DND-41 (cell line): ENCODE data around the gene DNTT.

Experiments
- ATAC-seq: fragments of 200-7000 bp; cut with Tn5 transposase; 3 replicates; pipeline ENCODE4 v1.9.1; 2021; ENCODE audit warnings: low read depth; ENCODE audit not compliant: insufficient read depth
- DNase-seq: peaks from one replicate; pipeline ENCODE4 v3.0.0-alpha.2; 2020
- H2AFZ ChIP-seq: 2 replicates; pipeline ENCODE4 v1.6.0; 2012; ENCODE audit warnings: low read depth, low read length
- H3K27ac ChIP-seq: 2 replicates; pipeline ENCODE4 v1.5.1; 2012; ENCODE audit warnings: low read length, inconsistent platforms
- H3K27me3 ChIP-seq: fragments of 200-600 bp; sonication (generic); 2 replicates; pipeline ENCODE4 v1.6.0; 2012; ENCODE audit warnings: low read length, mild to moderate bottlenecking, inconsistent platforms; ENCODE audit not compliant: insufficient read depth, poor library complexity
- H3K36me3 ChIP-seq: 2 replicates; pipeline ENCODE4 v1.5.1; 2012; ENCODE audit warnings: low read length, inconsistent platforms; ENCODE audit not compliant: insufficient read depth
- H3K4me1 ChIP-seq: 2 replicates; pipeline ENCODE4 v1.5.1; 2012; ENCODE audit warnings: mild to moderate bottlenecking, low read length; ENCODE audit not compliant: insufficient read depth
- H3K4me2 ChIP-seq: 2 replicates; pipeline ENCODE4 v1.6.0; 2012; ENCODE audit warnings: mild to moderate bottlenecking, moderate library complexity, low read length, inconsistent platforms; ENCODE audit not compliant: insufficient read depth
- H3K4me3 ChIP-seq, 2 experiments: fragments of 200-600 bp in 1 of 2; shearing (Covaris generic) in 1 of 2; 2 replicates each; pipeline ENCODE4 v1.5.1; 2012 to 2016; ENCODE audit warnings: inconsistent platforms in 2 of 2, low read length in 2 of 2, mild to moderate bottlenecking in 2 of 2, low read depth in 1 of 2, moderate library complexity in 1 of 2
- H3K79me2 ChIP-seq: 2 replicates; pipeline ENCODE4 v1.6.0; 2012; ENCODE audit warnings: low read length, inconsistent platforms; ENCODE audit not compliant: insufficient read depth
- H3K9ac ChIP-seq: 2 replicates; pipeline ENCODE4 v1.6.0; 2012; ENCODE audit warnings: low read depth, mild to moderate bottlenecking, inconsistent platforms, low read length, moderate library complexity
- H3K9me3 ChIP-seq: 2 replicates; pipeline ENCODE4 v1.5.1; 2012; ENCODE audit warnings: low read length, moderate library complexity, mild to moderate bottlenecking, inconsistent platforms; ENCODE audit not compliant: insufficient read depth, severe bottlenecking
- H4K20me1 ChIP-seq: 2 replicates; pipeline ENCODE4 v1.6.0; 2012; ENCODE audit warnings: low read length; ENCODE audit not compliant: insufficient read depth
- EZH2 ChIP-seq: IDR thresholded peaks from 3 replicates; pipeline ENCODE4 v1.6.1; 2012; ENCODE audit warnings: borderline replicate concordance, low read depth, mild to moderate bottlenecking, moderate library complexity, low read length, inconsistent platforms; ENCODE audit not compliant: severe bottlenecking
- TF ChIP-seq, protein P1 (sequence below): IDR thresholded peaks from 2 replicates; pipeline ENCODE4 v1.5.1; 2012; ENCODE audit warnings: borderline replicate concordance, low read length, moderate library complexity, mild to moderate bottlenecking; ENCODE audit not compliant: poor library complexity, severe bottlenecking; ENCODE audit errors: extremely low read depth

DNTT gene

DNA sequence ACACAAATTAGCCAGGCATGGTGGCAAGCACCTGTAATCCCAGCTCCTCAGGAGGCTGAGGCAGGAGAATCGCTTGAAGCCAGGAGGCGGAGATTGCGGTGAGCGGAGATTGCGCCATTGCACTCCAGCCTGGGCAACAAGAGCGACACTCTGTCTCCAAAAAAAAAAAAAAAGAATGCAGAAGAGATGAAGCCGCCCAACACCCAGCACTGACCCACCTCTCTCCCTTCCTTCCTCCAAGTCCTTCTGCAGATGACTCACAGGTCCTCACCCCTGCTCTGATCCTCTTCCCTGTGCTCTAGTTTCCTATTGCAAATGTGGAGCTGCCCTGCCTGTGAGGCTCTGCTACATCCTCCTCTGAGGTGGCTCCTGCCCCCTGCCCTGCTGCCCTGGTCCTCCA is 76.6 kb downstream of the DNTT start:
- no peaks in the 10 kb centered on the region for H4K20me1 ChIP-seq
- no peaks in the 10 kb centered on the region for H3K79me2 ChIP-seq
- 0 out of 2 replicates have a peak, but pooled peaks cover under 1% of the 10 kb centered on the region for H3K4me1 ChIP-seq
- H3K9ac ChIP-seq, result no peak overlapping the region
- no peak overlapping the region for H3K4me2 ChIP-seq
- H2AFZ ChIP-seq, result no peak overlapping the region
- H3K27ac ChIP-seq, result no peak overlapping the region
- no peak for TF ChIP-seq EZH2
- TF ChIP-seq, protein P1, sequence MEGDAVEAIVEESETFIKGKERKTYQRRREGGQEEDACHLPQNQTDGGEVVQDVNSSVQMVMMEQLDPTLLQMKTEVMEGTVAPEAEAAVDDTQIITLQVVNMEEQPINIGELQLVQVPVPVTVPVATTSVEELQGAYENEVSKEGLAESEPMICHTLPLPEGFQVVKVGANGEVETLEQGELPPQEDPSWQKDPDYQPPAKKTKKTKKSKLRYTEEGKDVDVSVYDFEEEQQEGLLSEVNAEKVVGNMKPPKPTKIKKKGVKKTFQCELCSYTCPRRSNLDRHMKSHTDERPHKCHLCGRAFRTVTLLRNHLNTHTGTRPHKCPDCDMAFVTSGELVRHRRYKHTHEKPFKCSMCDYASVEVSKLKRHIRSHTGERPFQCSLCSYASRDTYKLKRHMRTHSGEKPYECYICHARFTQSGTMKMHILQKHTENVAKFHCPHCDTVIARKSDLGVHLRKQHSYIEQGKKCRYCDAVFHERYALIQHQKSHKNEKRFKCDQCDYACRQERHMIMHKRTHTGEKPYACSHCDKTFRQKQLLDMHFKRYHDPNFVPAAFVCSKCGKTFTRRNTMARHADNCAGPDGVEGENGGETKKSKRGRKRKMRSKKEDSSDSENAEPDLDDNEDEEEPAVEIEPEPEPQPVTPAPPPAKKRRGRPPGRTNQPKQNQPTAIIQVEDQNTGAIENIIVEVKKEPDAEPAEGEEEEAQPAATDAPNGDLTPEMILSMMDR, result no peak
- H3K4me3 ChIP-seq, result no peak overlapping the region
- no peaks in the 10 kb centered on the region for H3K27me3 ChIP-seq
- DNase-seq, result no peak
- H3K36me3 ChIP-seq, result no peaks in the 10 kb centered on the region
- no peaks in the 10 kb centered on the region for H3K9me3 ChIP-seq
- ATAC-seq, result no peak

DNA sequence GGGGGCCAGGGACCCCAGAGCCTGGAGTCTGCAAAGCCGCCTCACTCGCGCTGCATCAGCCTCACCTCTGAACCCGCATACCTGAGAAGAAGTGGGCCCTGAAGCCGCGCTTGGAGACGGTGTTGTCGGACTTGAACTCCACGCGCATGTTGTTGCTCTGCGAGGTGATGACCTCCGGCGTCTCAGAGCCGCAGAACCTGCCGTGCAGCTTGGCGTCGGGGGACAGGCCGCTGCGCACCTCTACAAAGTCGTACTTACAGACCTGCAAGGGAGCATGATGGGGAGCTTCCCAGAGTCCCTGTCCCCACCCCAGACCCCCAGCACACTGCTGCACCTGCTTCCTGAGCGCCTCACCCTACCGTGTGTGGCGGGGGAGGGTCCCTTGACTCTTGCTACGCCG is 80.3 kb downstream of the DNTT start:
- no peak for ATAC-seq
- Histone ChIP-seq H3K79me2 (no peaks in the 10 kb centered on the region), H3K36me3 (no peaks in the 10 kb centered on the region), H3K4me1 (no peaks in the 10 kb centered on the region), H3K9me3 (no peaks in the 10 kb centered on the region), H3K27me3 (peaks cover 6% of the 10 kb centered on the region), H3K27ac (no peak overlapping the region), H2AFZ (no peak overlapping the region), H3K4me2 (no peak overlapping the region), H3K4me3 (no peak overlapping the region), H4K20me1 (no peaks in the 10 kb centered on the region), H3K9ac (no peak overlapping the region)
- no peak for DNase-seq
- TF ChIP-seq EZH2, result no peak
- TF ChIP-seq, protein P1, result no peak

DNA sequence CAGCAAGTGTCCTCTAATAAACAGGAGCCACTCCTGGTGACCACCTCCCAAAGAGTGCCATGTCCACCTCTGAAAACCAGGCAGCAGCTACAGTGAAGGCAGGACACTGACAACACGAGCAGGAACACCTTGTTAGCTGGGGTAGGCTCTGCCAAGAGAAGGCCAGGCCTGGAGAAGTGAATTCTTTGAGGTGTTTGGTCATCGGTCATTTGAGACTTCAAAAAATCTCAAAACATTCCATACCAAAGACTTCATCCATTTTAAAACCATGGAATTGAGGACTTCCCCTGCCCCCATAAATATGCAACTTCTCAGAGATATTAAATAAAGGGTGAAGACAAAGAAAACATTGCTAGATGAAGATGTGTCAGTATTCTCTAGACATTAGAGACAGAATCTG is 82.9 kb downstream of the DNTT start:
- Histone ChIP-seq H3K79me2 (no peaks in the 10 kb centered on the region), H4K20me1 (no peaks in the 10 kb centered on the region; the same call in 1 of the 2 replicates), H3K4me2 (no peak overlapping the region), H2AFZ (no peak overlapping the region), H3K9ac (no peak overlapping the region), H3K4me3 (no peak overlapping the region), H3K27ac (no peak overlapping the region), H3K36me3 (no peaks in the 10 kb centered on the region), H3K9me3 (no peaks in the 10 kb centered on the region), H3K4me1 (no peaks in the 10 kb centered on the region), H3K27me3 (peaks cover 17% of the 10 kb centered on the region)
- no peak for TF ChIP-seq EZH2
- TF ChIP-seq, protein P1, result no peak
- DNase-seq, result no peak
- no peak for ATAC-seq

DNA sequence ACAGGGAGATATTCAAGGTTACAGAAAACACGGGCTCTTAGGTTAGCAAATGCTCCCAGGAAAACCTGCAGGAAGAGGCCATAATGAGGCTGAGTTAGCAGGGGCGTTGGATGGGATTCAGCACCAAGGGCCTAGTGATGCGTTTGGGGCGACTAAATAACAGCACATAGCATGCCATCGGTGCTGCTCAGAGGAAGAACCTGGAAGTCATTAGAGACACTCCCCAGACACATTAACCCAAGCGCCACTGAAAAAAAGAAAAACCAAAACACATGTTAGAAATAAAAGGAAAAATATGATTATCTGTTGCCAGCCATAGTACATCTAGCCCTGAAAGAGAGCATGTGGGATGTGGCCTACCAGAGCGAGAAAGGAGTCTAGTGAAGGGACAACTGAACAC is 83.4 kb downstream of the DNTT start:
- TF ChIP-seq, protein P1, result no peak
- H3K9me3 ChIP-seq, result no peaks in the 10 kb centered on the region
- H3K79me2 ChIP-seq, result no peaks in the 10 kb centered on the region
- no peaks in the 10 kb centered on the region; the same call in 1 of the 2 replicates for H4K20me1 ChIP-seq
- H3K27me3 ChIP-seq, result peaks cover 21% of the 10 kb centered on the region
- H3K27ac ChIP-seq, result no peak overlapping the region
- H3K36me3 ChIP-seq, result no peaks in the 10 kb centered on the region
- H3K4me3 ChIP-seq, result no peak overlapping the region
- H3K9ac ChIP-seq, result no peak overlapping the region
- no peak overlapping the region for H3K4me2 ChIP-seq
- no peaks in the 10 kb centered on the region for H3K4me1 ChIP-seq
- no peak overlapping the region for H2AFZ ChIP-seq
- DNase-seq, result no peak
- ATAC-seq, result no peak
